Mucosa of rectum (tissue), 2 donors: ENCODE results near the gene CEACAM6.

ENCODE experiments used
- H3K27ac ChIP-seq, 2 donors: one replicate each; pipeline ENCODE4 v1.7.0; 2013; ENCODE audit warnings: inconsistent platforms in 2 of 2, low read depth in 2 of 2, low read length in 2 of 2
- H3K27me3 ChIP-seq, 2 donors: one replicate each; pipeline ENCODE4 v1.7.0; 2013; ENCODE audit warnings: low read length in 2 of 2; ENCODE audit not compliant: control insufficient read depth in 2 of 2, insufficient read depth in 2 of 2
- H3K36me3 ChIP-seq, 2 donors: one replicate each; pipeline ENCODE4 v1.7.0; 2013; ENCODE audit warnings: low read length in 2 of 2; ENCODE audit not compliant: control insufficient read depth in 2 of 2, insufficient read depth in 2 of 2
- H3K4me1 ChIP-seq, 2 donors: one replicate each; pipeline ENCODE4 v1.7.0; 2013; ENCODE audit warnings: low read length in 2 of 2, mild to moderate bottlenecking in 1 of 2; ENCODE audit not compliant: control insufficient read depth in 2 of 2, insufficient read depth in 2 of 2
- H3K4me3 ChIP-seq, 2 donors: one replicate each; pipeline ENCODE4 v1.7.0; 2013; ENCODE audit warnings: low read length in 2 of 2
- H3K9ac ChIP-seq, 2 donors: one replicate each; pipeline ENCODE4 v1.7.0; 2013; ENCODE audit warnings: low read length in 2 of 2, low read depth in 1 of 2, mild to moderate bottlenecking in 1 of 2
- H3K9me3 ChIP-seq, 2 donors: one replicate each; pipeline ENCODE4 v1.7.0; 2013; ENCODE audit warnings: low read length in 2 of 2; ENCODE audit not compliant: control insufficient read depth in 2 of 2
- donor health status: healthy.
- donor health status: Normal muscosa, but diverticular disease.

The CEACAM6 gene

GRCh38 chr19:41718761-41719160, 36.6 kb upstream of the CEACAM6 start:
- peak overlapping the region in 1 of 2 donors; percentile 13 for H3K27ac ChIP-seq
- no peaks in the 10 kb centered on the region for H3K9me3 ChIP-seq
- H3K9ac ChIP-seq: no peak overlapping the region
- no peaks in the 10 kb centered on the region for H3K27me3 ChIP-seq
- H3K4me1 ChIP-seq: peaks cover 0 to 3% of the 10 kb centered on the region in 2 donors
- peaks cover 64 to 75% of the 10 kb centered on the region in 2 donors for H3K36me3 ChIP-seq
- H3K4me3 ChIP-seq: no peak overlapping the region

GRCh38 chr19:41720103-41720502, 35.2 kb upstream of the CEACAM6 start:
- H3K4me3 ChIP-seq: no peak overlapping the region
- H3K4me1 ChIP-seq: no peaks in the 10 kb centered on the region
- no peaks in the 10 kb centered on the region for H3K27me3 ChIP-seq
- H3K27ac ChIP-seq: no peak overlapping the region
- no peaks in the 10 kb centered on the region for H3K9me3 ChIP-seq
- no peak overlapping the region for H3K9ac ChIP-seq
- H3K36me3 ChIP-seq: peaks cover 58 to 72% of the 10 kb centered on the region in 2 donors

GRCh38 chr19:41726493-41726892, 28.8 kb upstream of the CEACAM6 start:
- peak overlapping the region; percentile 54 to 68 for H3K27ac ChIP-seq

GRCh38 chr19:41734156-41734555, 21.2 kb upstream of the CEACAM6 start:
- peak overlapping the region; percentile 71 to 76 for H3K9ac ChIP-seq
- H3K27ac ChIP-seq: peak overlapping the region; percentile 98 to 99
- H3K4me1 ChIP-seq: peaks cover 22 to 57% of the 10 kb centered on the region in 2 donors
- H3K9me3 ChIP-seq: no peaks in the 10 kb centered on the region
- H3K27me3 ChIP-seq: no peaks in the 10 kb centered on the region
- H3K4me3 ChIP-seq: peak overlapping the region; percentile 17 to 35
- H3K36me3 ChIP-seq: no peaks in the 10 kb centered on the region

More at GRCh38 chr19:41726493-41726892, 28.8 kb upstream of the CEACAM6 start:
- Histone ChIP-seq H3K4me3 (no peak overlapping the region), H3K4me1 (peaks cover 6 to 33% of the 10 kb centered on the region in 2 donors), H3K9me3 (no peaks in the 10 kb centered on the region), H3K36me3 (peaks cover 7 to 34% of the 10 kb centered on the region in 2 donors), H3K9ac (no peak overlapping the region), H3K27me3 (no peaks in the 10 kb centered on the region)

GRCh38 chr19:41734585-41734984, 20.7 kb upstream of the CEACAM6 start:
- Histone ChIP-seq H3K27ac (peak overlapping the region; percentile 98 to 99), H3K4me3 (peak overlapping the region; percentile 10 to 36), H3K9ac (peak overlapping the region; percentile 61 to 73)

GRCh38 chr19:41735071-41735600, 20.2 kb upstream of the CEACAM6 start:
- H3K4me3 ChIP-seq: peak overlapping the region; percentile 10 to 36
- peak overlapping the region; percentile 98 to 99 for H3K27ac ChIP-seq
- peak overlapping the region; percentile 63 to 73 for H3K9ac ChIP-seq

More at GRCh38 chr19:41734585-41734984, 20.7 kb upstream of the CEACAM6 start:
- Histone ChIP-seq H3K27me3 (no peaks in the 10 kb centered on the region), H3K4me1 (peaks cover 23 to 52% of the 10 kb centered on the region in 2 donors), H3K9me3 (no peaks in the 10 kb centered on the region), H3K36me3 (no peaks in the 10 kb centered on the region)

GRCh38 chr19:41739361-41739760, 16.0 kb upstream of the CEACAM6 start:
- H3K27me3 ChIP-seq: no peaks in the 10 kb centered on the region
- no peak overlapping the region for H3K4me3 ChIP-seq
- H3K36me3 ChIP-seq: no peaks in the 10 kb centered on the region
- peaks cover 30 to 53% of the 10 kb centered on the region in 2 donors for H3K4me1 ChIP-seq
- H3K9ac ChIP-seq: no peak overlapping the region
- H3K27ac ChIP-seq: peak overlapping the region in 1 of 2 donors; percentile 82
- H3K9me3 ChIP-seq: no peaks in the 10 kb centered on the region

More at GRCh38 chr19:41735071-41735600, 20.2 kb upstream of the CEACAM6 start:
- Histone ChIP-seq H3K4me1 (peaks cover 28 to 57% of the 10 kb centered on the region in 2 donors), H3K36me3 (no peaks in the 10 kb centered on the region), H3K27me3 (no peaks in the 10 kb centered on the region), H3K9me3 (no peaks in the 10 kb centered on the region)

GRCh38 chr19:41740415-41741243, 14.7 kb upstream of the CEACAM6 start:
- Histone ChIP-seq H3K9ac (no peak overlapping the region), H3K27ac (peak overlapping the region; percentile 82 to 83), H3K9me3 (no peaks in the 10 kb centered on the region), H3K4me3 (no peak overlapping the region), H3K4me1 (peaks cover 35 to 56% of the 10 kb centered on the region in 2 donors), H3K27me3 (no peaks in the 10 kb centered on the region), H3K36me3 (no peaks in the 10 kb centered on the region)

GRCh38 chr19:41741244-41741554, 14.1 kb upstream of the CEACAM6 start:
- Histone ChIP-seq H3K4me3 (no peak overlapping the region), H3K9me3 (no peaks in the 10 kb centered on the region), H3K27me3 (no peaks in the 10 kb centered on the region), H3K9ac (peak overlapping the region in 1 of 2 donors; percentile 11), H3K36me3 (no peaks in the 10 kb centered on the region), H3K4me1 (peaks cover 36 to 56% of the 10 kb centered on the region in 2 donors), H3K27ac (peak overlapping the region; percentile 82 to 83)

- H3K9me3 ChIP-seq: no peaks in the 10 kb centered on the region
- H3K27me3 ChIP-seq: no peaks in the 10 kb centered on the region
- peak overlapping the region; percentile 89 to 93 for H3K27ac ChIP-seq
- peak overlapping the region; percentile 52 to 58 for H3K9ac ChIP-seq
- no peaks in the 10 kb centered on the region for H3K36me3 ChIP-seq
- peak overlapping the region in 1 of 2 donors; percentile 14 for H3K4me3 ChIP-seq
- H3K4me1 ChIP-seq: peaks cover 32 to 56% of the 10 kb centered on the region in 2 donors
These were observed 10.5 kb upstream of the CEACAM6 start for GRCh38 chr19:41744850-41745249.
